KOPT-K1 (cell line): Measurements from ENCODE around the gene OLIG1.

Experiments
- H3K27ac ChIP-seq: fragments of 200-600 bp; sonication (generic); 2 replicates; pipeline ENCODE4 v1.5.1; 2016; ENCODE audit warnings: antibody characterized with exemption, mild to moderate bottlenecking, low read depth, low read length; ENCODE audit not compliant: poor library complexity, severe bottlenecking
- H3K36me3 ChIP-seq: fragments of 200-600 bp; sonication (generic); 2 replicates; pipeline ENCODE4 v1.5.1; 2017; ENCODE audit warnings: antibody characterized with exemption, mild to moderate bottlenecking, low read length, moderate library complexity; ENCODE audit not compliant: insufficient read depth
- H3K9me3 ChIP-seq: fragments of 200-600 bp; sonication (generic); 2 replicates; pipeline ENCODE4 v1.5.1; 2017; ENCODE audit warnings: antibody characterized with exemption, low read length, mild to moderate bottlenecking; ENCODE audit not compliant: insufficient read depth, poor library complexity, severe bottlenecking

OLIG1 gene

DNA sequence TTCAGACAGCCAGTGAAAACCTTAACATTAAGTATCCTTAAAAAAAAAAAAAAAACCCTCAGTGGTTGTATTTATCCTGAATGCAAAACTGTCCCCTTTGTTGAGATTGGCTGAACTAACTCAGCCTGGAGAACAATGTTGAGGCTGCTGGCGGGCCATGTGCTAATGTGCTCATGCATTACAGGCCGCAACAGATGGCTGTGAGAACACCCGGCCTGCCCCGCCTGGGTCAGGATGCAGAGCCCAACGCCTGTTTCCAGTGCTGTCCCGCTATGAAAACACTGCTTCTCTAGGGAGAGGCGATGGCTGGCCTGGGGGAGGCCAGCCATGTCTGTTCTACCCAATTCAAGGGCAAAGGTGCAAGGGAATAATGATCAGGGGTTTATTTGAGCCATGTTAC is 30.4 kb upstream of the OLIG1 start:
- Histone ChIP-seq H3K9me3 (no peaks in the 10 kb centered on the region), H3K36me3 (no peaks in the 10 kb centered on the region), H3K27ac (no peak overlapping the region)

DNA sequence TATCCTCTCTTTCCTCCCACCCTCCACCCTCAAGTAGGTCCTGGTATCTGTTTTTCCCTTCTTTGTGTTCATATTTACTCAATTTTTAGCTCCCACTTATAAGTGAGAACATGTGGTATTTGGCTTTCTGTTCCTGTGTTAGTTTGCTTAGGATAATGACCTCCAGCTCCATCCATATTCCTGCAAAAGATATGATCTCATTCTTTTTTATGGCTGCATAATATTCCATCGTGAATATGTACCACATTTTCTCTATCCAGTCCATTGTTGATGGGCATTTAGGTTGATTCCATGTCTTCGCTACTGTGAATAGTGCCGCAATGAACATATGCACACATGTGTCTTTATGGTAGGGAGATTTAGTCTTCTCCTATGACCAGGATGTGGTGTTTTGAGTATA is 29.7 kb upstream of the OLIG1 start:
- H3K27ac ChIP-seq = no peak overlapping the region
- H3K9me3 ChIP-seq = no peaks in the 10 kb centered on the region
- no peaks in the 10 kb centered on the region for H3K36me3 ChIP-seq

DNA sequence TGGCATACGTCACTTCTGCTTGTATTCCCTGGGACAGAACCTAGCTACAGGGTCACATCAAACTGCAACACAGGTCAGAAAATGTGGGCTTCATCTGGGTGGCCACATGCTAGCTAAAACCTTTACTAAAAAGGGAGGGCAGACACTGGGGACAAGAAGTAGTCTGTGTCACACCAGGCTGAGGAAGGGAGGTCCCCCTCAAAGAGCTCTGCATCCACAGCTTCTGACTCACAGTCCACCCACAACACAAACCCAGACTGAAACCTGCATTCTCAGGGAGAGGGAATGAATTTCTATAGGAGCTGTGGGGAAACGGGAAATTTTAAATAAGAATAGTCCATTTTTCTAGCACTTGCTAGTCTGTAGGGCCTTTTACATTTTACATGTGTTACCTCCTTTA is 28.0 kb upstream of the OLIG1 start:
- Histone ChIP-seq H3K36me3 (no peaks in the 10 kb centered on the region), H3K9me3 (no peaks in the 10 kb centered on the region), H3K27ac (no peak overlapping the region)

DNA sequence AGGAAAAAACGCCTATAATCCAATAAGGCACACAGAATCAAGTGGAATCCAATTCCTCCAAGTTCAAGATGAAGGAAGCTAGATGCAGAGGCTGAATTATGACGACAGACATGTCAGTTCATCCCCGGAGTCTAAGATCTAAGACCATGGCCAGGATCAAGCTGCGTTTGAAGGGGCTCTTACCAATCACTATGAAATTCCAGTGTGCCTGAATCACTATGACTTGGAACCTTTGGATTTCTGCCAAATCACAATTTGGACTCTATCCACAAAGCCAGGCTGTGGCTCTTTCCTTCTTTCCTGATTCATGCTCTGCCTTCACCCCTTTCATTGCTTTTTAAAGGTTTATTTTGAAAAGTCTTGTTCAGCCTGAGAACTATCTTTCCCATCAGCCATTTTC is 27.1 kb upstream of the OLIG1 start:
- H3K9me3 ChIP-seq = no peaks in the 10 kb centered on the region
- H3K27ac ChIP-seq = no peak overlapping the region
- H3K36me3 ChIP-seq = no peaks in the 10 kb centered on the region

DNA sequence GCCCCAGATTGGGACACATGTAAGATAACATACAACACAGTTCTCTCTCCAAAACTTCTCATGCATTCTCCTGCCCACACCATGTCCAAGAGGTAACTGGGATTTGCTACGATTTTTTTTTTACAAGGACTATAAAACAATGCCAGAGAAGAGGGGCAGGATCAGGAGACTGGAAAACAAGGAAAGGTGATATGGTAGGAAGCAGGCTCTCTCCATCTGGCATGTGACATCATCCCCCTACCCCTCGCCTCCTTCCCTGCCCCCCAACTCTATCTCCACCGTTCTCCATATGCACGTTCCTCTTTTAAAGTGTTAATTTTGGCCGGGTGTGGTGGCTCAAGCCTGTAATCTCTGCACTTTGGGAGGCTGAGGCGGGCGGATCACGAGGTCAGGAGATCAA is 23.5 kb upstream of the OLIG1 start:
- H3K9me3 ChIP-seq = no peaks in the 10 kb centered on the region
- H3K27ac ChIP-seq = no peak overlapping the region
- no peaks in the 10 kb centered on the region for H3K36me3 ChIP-seq

DNA sequence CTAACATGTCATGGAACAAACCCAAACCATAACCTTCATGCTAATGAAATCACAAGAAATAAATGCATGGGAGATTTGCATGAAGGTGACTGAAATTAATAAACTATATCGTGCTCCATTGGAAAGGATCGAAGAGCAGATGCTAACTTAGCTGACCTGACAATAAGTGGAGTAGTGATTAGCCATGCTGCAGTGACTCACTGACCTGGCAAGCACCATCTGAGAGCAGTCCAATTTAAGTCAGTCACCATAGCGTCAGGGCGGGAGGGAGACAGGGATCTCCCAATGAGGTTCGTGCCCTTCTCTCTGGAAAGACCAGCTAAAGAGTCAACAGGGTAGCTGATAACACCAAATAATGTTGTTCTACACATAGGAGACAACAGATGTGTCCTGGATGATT is 22.7 kb upstream of the OLIG1 start:
- Histone ChIP-seq H3K27ac (no peak overlapping the region), H3K9me3 (no peaks in the 10 kb centered on the region), H3K36me3 (no peaks in the 10 kb centered on the region)

DNA sequence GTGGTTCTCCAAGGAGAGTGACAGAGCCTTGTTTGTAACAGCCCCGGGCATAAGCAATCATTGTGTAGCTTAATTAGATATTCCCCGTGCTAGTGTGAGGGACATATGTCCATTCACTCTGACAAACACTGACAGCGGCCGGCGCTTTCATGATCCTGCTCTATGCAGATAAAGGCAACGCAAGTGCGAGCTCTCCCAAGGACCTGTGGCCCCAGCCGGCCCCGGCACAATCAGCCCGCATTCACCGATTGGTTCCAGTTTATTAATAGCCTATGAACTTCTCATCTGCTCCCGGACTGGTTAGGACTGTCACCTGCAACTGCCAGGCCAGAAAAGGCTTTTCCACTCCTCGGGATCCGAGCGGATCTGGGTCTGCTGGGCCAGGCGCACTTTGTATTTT is 18.0 kb upstream of the OLIG1 start:
- Histone ChIP-seq H3K9me3 (no peaks in the 10 kb centered on the region), H3K27ac (no peak overlapping the region), H3K36me3 (no peaks in the 10 kb centered on the region)

DNA sequence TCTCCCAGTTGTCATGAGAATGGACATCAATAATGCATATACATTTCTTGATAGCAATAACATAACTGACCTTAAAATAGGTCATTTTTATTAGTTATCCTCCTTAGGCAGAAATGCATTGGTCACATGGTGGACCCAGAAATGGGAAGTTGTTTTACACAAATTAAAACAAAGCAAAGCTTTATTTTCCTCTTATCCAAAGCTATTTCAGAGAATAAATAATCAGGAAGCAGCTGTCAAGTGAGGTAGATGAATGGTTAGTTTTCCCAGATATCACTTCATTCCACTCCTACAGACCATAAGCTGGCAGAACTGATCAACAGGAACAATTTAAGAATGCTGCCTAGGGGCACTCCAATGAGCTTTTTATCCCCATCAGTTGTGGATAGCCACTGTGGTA is 16.0 kb upstream of the OLIG1 start:
- H3K36me3 ChIP-seq = no peaks in the 10 kb centered on the region
- H3K27ac ChIP-seq = no peak overlapping the region
- H3K9me3 ChIP-seq = no peaks in the 10 kb centered on the region

DNA sequence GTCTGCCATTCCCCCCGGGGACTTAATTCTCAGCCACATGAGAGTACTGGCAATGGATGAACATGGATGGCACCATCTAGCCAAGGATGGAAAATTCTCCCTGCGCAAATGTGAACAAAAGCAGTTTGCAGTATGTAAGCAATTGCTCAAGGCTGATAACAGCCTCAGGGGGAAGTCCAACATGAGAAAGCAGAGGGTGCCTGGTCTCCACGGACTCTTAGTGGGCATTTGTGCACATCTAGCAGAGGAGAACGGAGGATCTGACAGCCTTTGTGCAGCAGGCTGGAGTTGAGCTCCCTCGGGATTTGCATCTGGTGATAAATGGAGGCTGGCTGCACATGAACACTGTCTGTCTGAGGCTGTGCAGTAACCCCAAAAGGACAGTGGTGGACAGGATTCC is 13.9 kb upstream of the OLIG1 start:
- H3K9me3 ChIP-seq = no peaks in the 10 kb centered on the region
- H3K36me3 ChIP-seq = no peaks in the 10 kb centered on the region
- H3K27ac ChIP-seq = no peak overlapping the region

DNA sequence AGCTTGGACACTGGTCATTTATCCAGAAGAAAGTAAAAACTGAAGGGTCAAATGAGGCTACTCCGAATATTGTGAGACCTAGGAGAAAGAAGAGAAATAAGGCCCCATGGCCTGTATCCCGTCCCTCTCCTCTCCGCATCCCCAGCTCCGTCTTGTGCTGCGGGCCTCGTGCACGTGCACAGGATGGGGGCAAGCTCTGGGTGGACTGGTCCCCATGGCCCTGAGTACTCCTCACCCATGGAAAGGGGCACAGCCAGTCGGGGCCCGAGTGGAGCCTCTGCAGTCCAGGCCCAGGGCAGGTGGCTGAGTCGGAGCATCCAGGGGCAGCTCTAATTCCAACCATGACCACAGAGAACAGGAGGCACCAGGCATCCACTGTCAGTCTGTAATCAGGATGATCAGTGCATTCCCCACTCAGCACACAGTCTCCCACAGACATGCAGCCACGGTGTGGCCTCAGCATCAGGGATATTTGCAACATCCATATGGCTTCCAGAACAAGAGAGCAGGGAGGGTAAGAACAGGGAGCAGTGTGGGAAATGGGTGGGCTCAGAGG is 12.5 kb upstream of the OLIG1 start:
- H3K36me3 ChIP-seq = no peaks in the 10 kb centered on the region
- no peak overlapping the region for H3K27ac ChIP-seq
- no peaks in the 10 kb centered on the region for H3K9me3 ChIP-seq

DNA sequence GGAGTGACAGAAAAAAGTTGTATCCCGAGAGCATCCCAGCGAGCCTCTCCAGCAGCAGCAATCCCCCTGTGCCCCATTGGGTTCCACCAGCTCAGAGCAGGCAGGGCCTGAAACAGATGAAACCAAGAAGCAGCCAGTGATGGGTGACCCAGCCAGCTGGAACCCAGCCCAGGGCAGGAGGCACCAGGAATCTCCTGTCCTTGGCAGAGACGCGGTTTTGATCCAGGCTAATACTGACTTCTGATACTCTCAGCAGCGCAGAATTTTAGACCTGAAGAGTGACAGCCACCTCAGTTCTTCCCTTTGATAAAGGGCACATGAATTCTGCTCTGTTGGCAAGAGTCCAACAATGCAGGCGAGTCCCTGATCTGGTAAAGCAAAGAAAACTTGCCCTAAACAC is 11.4 kb upstream of the OLIG1 start:
- H3K9me3 ChIP-seq = no peaks in the 10 kb centered on the region
- H3K27ac ChIP-seq = no peak overlapping the region
- H3K36me3 ChIP-seq = no peaks in the 10 kb centered on the region

DNA sequence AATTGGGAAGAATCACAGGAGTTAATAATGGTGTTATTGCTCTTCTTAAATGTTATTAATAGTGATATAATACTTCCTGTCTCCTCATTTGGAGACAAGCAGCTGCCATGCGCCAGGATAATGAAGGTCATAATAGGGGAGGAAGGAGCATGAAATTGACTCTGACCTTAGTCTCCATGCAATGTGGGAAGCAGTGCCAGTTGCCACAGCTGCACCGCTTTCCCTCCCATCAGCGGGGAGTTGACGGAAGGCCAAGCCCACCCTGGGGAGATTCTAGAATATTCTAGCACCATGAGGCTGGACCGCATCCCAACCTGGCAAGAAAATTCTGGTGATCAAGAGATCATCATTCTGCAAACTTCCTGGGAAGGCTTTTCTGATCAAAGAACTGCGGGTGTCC is 11.0 kb upstream of the OLIG1 start:
- H3K9me3 ChIP-seq = no peaks in the 10 kb centered on the region
- H3K36me3 ChIP-seq = no peaks in the 10 kb centered on the region
- H3K27ac ChIP-seq = no peak overlapping the region

DNA sequence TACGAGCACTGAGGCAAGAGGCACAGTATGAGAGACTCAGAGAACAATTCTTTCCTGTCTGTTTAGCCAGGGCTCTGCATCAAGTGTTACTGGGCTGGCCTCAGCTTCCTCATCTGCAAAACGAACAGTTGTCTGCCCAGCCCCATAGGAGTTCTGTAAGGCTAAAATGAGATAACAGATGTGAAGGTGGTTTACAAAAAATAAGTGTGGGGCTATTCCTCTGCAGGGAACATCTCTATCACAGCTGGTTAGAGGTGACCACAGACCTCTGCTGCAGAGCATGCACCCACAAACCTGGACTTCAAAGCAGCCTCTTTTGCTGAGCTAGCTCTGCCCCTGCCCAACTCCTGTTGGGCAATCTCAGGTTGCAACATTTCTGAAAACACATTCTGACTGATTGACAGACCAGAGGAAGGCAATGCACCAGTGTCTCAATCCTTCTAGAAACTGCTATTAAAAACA is 10.5 kb upstream of the OLIG1 start:
- no peaks in the 10 kb centered on the region for H3K9me3 ChIP-seq
- H3K36me3 ChIP-seq = no peaks in the 10 kb centered on the region
- H3K27ac ChIP-seq = no peak overlapping the region

DNA sequence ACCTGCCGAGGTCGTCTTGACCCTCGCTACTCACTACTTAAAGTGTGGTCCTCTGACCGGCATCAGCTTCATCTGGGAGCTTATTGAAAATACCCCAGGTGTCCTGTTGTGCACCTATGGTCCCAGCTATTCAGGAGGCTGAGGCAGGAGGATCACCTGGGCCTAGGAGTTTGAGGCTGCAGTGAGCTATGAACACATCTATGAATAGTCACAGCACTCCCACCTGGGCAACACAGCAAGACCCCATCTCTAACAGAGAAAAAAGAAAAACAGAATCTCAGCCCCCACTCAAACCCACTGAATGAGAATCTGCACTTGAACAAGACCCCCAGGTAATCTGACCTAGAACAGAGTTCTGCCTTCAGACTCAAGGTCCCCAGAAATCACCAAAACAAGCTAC is 8.7 kb upstream of the OLIG1 start:
- H3K27ac ChIP-seq = no peak overlapping the region
- H3K36me3 ChIP-seq = no peaks in the 10 kb centered on the region
- H3K9me3 ChIP-seq = no peaks in the 10 kb centered on the region

DNA sequence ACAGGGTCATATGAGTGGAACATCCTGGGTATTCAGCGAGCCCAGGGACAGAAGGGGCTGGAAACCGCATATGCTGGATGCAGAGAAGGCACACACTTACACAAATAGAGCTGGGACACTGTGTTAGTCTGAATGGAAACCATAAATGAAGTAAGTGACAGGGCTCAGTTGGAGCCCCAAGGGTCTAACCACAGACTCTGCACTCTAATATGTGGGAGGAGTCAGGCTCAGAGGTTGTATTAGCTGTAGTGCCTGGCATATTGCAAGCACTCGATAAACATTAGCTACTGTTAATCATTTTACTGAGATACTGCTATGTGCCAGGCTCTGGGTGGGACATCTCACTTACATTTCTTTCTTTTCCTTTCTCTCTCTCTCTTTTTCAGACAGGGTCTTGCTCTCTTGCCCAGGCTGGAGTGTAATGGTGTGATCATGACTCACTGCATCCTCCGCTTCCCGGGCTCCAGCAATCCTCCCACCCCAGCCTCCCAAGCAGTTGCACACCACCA is 6.5 kb upstream of the OLIG1 start:
- no peaks in the 10 kb centered on the region for H3K36me3 ChIP-seq
- H3K27ac ChIP-seq = no peak overlapping the region
- no peaks in the 10 kb centered on the region for H3K9me3 ChIP-seq

DNA sequence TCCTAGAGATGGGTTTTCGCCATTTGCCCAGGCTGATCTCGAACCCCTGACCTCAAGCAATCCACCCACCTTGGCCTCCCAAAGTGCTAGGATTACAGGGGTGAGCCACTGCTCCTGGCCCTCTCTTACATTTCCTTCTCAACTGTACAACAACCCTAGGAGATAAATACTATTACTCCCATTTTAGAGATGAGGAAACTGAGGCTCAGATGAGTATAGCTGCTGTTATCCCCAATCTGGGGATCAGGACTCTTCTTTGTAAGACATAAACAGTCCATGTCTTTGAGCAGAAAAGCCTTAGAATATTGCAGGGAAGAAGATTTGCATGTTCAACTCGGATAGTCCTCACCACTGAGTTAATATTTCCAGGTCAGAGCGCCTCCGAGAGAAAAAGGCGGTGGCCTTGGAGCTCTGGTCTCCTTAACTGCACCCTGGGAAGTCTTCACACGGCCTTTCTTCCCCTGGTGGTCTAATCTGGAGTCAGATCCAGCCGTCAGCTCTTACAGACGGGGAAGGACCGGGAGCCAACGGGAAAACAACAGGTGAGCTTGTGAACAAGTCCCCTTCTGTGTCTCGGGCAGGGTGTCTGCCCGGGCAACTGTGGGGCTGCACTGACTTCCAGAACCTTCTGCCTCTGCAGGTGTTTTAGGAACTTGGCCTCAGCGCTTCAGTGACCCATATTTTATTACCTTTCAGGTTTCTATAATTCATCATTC is 5.9 kb upstream of the OLIG1 start:
- H3K36me3 ChIP-seq = no peaks in the 10 kb centered on the region
- H3K9me3 ChIP-seq = peaks cover 2% of the 10 kb centered on the region
- H3K27ac ChIP-seq = no peak overlapping the region
